HG02981 (cell line): ENCODE measurements around the gene C22orf15.

Source experiments
- ATAC-seq: cut with Tn5 transposase; IDR thresholded peaks from one replicate; pipeline ENCODE4 v1.9.1; 2021; ENCODE audit warnings: mild to moderate bottlenecking, moderate library complexity; ENCODE audit not compliant: unreplicated experiment

The C22orf15 gene

GRCh38 chr22:23772649-23773473 is 10.1 kb downstream of the C22orf15 start, which contains the start of gene MMP11:
MMP11 (plus strand) TSS chr22:23772849; CDS start chr22:23772871, 22 bp downstream.
- ATAC-seq: no peak

- no peak for ATAC-seq
Observed at GRCh38 chr22:23773483-23774113, 10.8 kb downstream of the C22orf15 start.

DNA sequence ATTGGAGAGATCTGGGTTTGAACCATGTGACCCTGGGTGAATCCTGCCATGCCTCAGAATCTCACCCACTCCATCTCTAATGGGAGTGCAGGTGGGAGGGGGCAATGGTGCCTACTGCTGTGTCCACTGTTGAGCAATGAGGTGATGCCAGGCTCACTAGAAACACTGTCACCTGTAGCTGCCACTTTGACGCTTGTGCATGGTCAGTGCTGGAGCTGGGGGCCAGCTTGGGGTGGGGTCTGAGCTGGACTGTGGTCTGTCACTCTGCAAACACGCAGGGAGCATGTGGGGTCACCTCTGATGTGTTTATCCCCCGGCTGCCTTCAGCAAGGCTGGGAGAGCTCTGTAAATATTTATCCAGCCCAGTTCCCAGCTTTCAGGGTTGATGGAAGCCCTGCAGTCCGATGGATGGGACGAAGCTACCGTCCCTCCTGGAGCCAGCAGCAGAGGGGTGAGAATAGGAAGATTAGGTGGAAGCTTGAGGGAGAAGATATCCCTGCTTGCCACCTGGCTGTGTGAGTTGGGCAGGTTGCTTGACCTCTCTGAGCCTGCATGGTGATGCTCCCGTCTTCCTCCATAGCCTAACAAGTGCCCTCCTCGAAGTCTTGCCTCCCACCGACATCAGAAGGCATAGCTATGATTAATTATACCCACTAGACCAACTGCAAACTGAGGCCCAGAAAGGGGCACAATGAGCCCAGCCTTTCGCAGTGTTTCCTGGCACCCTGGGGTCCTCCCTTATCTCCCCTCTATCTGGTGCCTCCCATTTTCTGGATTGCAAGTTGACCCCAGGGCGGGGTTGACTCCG is 11.5 kb downstream of the C22orf15 start:
- ATAC-seq: no peak

GRCh38 chr22:23774922-23775436 is 12.2 kb downstream of the C22orf15 start:
- no peak for ATAC-seq

GRCh38 chr22:23775779-23776375 is 13.1 kb downstream of the C22orf15 start:
- no peak for ATAC-seq

GRCh38 chr22:23777776-23778576 is 15.2 kb downstream of the C22orf15 start:
- ATAC-seq: no peak

DNA sequence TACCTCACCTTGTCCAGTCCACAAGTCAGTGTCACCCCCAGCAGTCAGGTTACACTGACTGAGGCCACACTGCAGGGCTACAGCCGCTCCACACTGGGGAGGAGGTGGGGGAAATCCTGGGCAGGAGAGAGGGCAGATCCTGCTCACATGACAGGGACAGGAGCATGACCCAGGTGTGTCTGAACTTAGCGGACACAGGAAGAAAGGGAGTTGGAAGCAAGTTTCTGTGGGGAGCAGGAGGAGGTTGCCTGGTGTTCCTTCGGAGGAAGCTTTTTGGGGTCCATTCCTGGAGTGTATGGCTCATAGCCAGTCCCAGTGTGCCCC is 15.7 kb downstream of the C22orf15 start:
- ATAC-seq: no peak

DNA sequence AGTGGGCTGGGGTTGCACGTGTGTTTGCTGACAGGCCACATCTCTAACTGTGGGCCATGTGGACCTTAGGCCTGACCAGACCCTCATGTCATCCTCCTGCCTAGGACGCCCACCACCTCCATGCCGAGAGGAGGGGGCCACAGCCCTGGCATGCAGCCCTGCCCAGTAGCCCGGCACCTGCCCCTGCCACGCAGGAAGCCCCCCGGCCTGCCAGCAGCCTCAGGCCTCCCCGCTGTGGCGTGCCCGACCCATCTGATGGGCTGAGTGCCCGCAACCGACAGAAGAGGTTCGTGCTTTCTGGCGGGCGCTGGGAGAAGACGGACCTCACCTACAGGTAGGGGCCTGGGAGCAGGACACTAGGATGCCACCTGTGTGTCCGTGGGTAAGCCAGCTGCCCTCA is 16.3 kb downstream of the C22orf15 start:
- ATAC-seq: no peak

- no peak for ATAC-seq
Observed at GRCh38 chr22:23779731-23780130, 16.9 kb downstream of the C22orf15 start.

DNA sequence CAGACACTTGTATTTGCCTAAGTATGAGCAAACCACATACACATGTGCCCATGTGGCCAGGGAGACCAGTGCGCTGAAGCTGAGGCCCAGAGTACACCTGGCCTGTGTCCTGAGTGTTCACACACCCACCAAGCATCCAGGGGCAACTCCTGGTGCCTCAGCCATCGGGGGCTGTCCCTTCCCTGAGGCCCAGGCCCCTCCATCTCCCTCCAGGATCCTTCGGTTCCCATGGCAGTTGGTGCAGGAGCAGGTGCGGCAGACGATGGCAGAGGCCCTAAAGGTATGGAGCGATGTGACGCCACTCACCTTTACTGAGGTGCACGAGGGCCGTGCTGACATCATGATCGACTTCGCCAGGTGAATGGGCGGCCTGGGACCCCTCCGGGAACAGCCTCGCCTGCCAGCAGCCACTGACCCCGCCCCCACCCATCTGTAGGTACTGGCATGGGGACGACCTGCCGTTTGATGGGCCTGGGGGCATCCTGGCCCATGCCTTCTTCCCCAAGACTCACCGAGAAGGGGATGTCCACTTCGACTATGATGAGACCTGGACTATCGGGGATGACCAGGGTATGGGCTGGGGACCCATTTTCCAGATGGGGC is 17.5 kb downstream of the C22orf15 start:
- ATAC-seq: no peak

GRCh38 chr22:23781065-23781464 is 18.3 kb downstream of the C22orf15 start:
- ATAC-seq: no peak

GRCh38 chr22:23781511-23782183 is 18.9 kb downstream of the C22orf15 start:
- no peak for ATAC-seq

DNA sequence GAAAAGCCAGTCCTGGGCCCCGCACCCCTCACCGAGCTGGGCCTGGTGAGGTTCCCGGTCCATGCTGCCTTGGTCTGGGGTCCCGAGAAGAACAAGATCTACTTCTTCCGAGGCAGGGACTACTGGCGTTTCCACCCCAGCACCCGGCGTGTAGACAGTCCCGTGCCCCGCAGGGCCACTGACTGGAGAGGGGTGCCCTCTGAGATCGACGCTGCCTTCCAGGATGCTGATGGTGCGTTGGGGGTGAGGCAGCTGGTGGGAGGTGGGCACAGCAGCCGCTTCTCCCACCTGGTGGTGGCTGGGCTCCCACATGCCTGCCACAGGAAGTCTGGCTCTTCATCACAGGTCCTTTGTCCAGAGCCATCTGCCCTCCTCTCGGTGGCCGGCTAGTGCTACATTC is 19.5 kb downstream of the C22orf15 start:
- ATAC-seq: no peak

DNA sequence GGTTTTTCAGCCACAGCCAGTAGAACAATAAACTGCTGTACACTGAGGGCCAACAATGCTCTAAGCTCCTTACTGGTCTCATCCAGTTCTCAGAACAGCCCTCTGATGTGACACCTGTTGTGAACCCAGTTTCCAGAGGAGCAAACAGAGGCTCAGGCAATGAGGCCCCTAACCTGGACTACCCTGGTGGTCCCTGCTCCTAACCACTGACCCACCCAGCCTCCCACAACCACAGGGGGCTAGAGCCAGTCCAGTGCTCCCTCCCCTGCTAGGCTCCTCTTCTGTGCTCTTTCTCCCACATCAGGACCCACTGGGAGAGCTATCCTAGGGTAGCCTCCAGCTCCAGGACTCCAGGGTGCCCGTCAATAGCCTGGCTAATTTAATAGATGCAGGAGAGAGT is 19.9 kb downstream of the C22orf15 start:
- no peak for ATAC-seq

GRCh38 chr22:23783265-23784150 is 20.7 kb downstream of the C22orf15 start:
- no peak for ATAC-seq

- ATAC-seq: no peak
Observed at GRCh38 chr22:23784215-23784732, 21.5 kb downstream of the C22orf15 start.

GRCh38 chr22:23786261-23786710 is 23.5 kb downstream of the C22orf15 start:
- ATAC-seq: no peak
